T-helper 1 cell treated with Interleukin-12 subunit alpha and Interleukin-12 subunit beta and Interleukin-4 antibody, amounts not matched to agents 30 μg/mL and 1 μg/mL, for 36 hours (primary cell): ENCODE results near the gene SYCP3.
"Not testable (repeated sequence)": the region's sequence is repeated elsewhere in the genome, so short reads cannot be mapped to it uniquely, and the experiment has no call there.

Source experiments
- H3K27ac Mint-ChIP-seq: one replicate; pipeline ENCODE4 v1.8.0; 2021; ENCODE audit warnings: mild to moderate bottlenecking, mixed read lengths
- H3K27me3 Mint-ChIP-seq: one replicate; pipeline ENCODE4 v1.8.0; 2021; ENCODE audit warnings: low read depth, mixed read lengths
- H3K36me3 Mint-ChIP-seq: one replicate; pipeline ENCODE4 v1.8.0; 2021; ENCODE audit warnings: low read depth, mixed read lengths
- H3K4me1 Mint-ChIP-seq: one replicate; pipeline ENCODE4 v1.8.0; 2021; ENCODE audit warnings: low read depth, mixed read lengths
- H3K4me3 Mint-ChIP-seq: one replicate; pipeline ENCODE4 v1.8.0; 2021; ENCODE audit warnings: mild to moderate bottlenecking, moderate library complexity, mixed read lengths
- H3K9me3 Mint-ChIP-seq: one replicate; pipeline ENCODE4 v1.8.0; 2021; ENCODE audit warnings: mixed read lengths

The SYCP3 gene

DNA sequence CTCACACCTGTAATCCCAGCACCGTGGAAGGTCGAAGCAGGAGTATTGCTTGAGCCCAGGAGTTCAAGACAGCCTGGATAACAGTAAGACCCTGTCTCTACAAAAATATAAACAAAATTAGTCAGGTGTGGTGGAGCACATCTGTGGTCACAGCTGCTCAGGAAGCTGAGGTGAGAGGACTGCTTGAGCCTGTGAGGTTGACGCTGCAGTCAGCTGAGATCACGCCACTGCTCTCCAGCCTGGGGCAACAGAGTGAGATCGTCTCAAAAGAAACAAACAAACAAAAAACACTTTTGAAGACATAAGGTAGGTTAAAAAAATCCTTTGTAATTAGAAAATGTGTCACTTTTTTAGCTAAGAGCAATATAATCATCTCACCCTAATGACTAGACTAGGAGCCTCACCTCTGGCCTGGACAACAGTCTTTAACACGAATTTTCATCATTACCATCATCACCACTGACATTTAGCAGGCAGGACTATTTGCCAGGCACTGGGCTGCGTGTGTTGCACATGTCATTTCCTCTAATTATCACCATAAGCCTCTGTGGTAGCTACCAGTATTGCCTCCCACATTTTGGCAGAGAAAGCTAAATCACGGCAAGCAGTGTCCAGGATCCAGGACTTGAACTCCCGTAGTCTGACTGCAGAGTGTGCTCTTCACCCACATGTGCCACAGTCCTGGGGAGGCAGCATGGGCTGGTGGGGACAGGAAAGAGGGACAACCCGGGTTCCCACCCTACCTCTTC is 4.6 kb upstream of the SYCP3 start:
- H3K4me1 Mint-ChIP-seq = peaks cover 14% of the 10 kb centered on the region
- H3K36me3 Mint-ChIP-seq = peaks cover 27% of the 10 kb centered on the region

GRCh38 chr12:101743242-101743641 is 4.0 kb upstream of the SYCP3 start:
- no peaks in the 10 kb centered on the region for H3K27me3 Mint-ChIP-seq
- H3K4me3 Mint-ChIP-seq = no peak overlapping the region
- H3K4me1 Mint-ChIP-seq = peaks cover 14% of the 10 kb centered on the region

More for the DNA sequence above, 4.6 kb upstream of the SYCP3 start:
- H3K9me3 Mint-ChIP-seq = no peaks in the 10 kb centered on the region
- H3K27me3 Mint-ChIP-seq = no peaks in the 10 kb centered on the region
- no peak overlapping the region for H3K4me3 Mint-ChIP-seq
- peak overlapping the region; percentile 3 for H3K27ac Mint-ChIP-seq

GRCh38 chr12:101740980-101741379 is 1.7 kb upstream of the SYCP3 start:
- H3K4me3 Mint-ChIP-seq = no peak overlapping the region
- peaks cover 10% of the 10 kb centered on the region for H3K36me3 Mint-ChIP-seq
- H3K27me3 Mint-ChIP-seq = no peaks in the 10 kb centered on the region
- no peak overlapping the region for H3K27ac Mint-ChIP-seq
- peaks cover 14% of the 10 kb centered on the region for H3K4me1 Mint-ChIP-seq
- H3K9me3 Mint-ChIP-seq = no peaks in the 10 kb centered on the region

More at GRCh38 chr12:101743242-101743641, 4.0 kb upstream of the SYCP3 start:
- H3K36me3 Mint-ChIP-seq = peaks cover 20% of the 10 kb centered on the region
- no peaks in the 10 kb centered on the region for H3K9me3 Mint-ChIP-seq
- peak overlapping the region; percentile 3 for H3K27ac Mint-ChIP-seq

DNA sequence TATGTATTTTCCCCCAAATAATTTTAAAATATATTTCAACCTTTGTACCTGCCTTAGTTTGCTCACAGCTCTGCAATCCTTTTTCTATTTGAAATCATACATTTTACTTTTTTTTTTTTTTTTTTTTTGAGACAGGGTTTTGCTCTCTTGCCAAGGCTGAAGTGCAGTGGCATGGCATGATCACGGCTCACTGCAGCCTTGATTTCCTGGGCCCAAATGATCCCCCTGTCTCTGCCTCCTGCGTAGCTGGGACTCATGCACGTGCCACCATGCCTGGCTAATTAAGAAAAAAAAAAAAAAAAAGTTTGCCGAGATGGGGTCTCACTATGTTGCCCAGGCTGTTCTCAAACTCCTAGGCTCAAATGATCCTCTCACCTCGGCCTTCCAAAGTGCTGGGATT is 1.3 kb upstream of the SYCP3 start:
- Mint-ChIP-seq H3K36me3 (peaks cover 10% of the 10 kb centered on the region), H3K4me1 (peaks cover 14% of the 10 kb centered on the region)

GRCh38 chr12:101737476-101737875 is 1.8 kb downstream of the SYCP3 start:
- H3K27ac Mint-ChIP-seq = no peak overlapping the region
- no peaks in the 10 kb centered on the region for H3K4me1 Mint-ChIP-seq
- no peaks in the 10 kb centered on the region for H3K27me3 Mint-ChIP-seq
- no peak overlapping the region for H3K4me3 Mint-ChIP-seq
- H3K36me3 Mint-ChIP-seq = no peaks in the 10 kb centered on the region
- no peaks in the 10 kb centered on the region for H3K9me3 Mint-ChIP-seq

More for the DNA sequence above, 1.3 kb upstream of the SYCP3 start:
- H3K9me3 Mint-ChIP-seq = no peaks in the 10 kb centered on the region
- no peaks in the 10 kb centered on the region for H3K27me3 Mint-ChIP-seq
- no peak overlapping the region for H3K4me3 Mint-ChIP-seq
- H3K27ac Mint-ChIP-seq = no peak overlapping the region

DNA sequence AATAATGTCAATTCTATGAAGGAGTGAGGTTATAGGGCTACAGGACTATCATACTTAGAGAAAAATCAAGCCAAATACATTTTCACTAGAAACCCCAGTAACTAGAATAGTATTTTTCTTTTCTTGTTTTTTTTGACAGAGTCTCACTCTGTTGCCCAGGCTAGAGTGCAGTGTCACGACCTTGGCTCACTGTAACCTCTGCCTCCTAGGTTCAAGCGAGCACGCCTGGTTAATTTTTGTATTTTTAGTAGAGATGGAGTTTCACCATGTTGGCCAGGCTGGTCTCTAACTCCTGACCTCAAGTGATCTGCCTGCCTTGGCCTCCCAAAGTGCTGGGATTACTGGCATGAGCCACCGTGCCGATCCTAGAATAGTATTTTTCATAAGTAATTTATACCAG is 4.8 kb downstream of the SYCP3 start:
- H3K9me3 Mint-ChIP-seq, H3K36me3 Mint-ChIP-seq, H3K4me1 Mint-ChIP-seq, H3K27me3 Mint-ChIP-seq, H3K27ac Mint-ChIP-seq, H3K4me3 Mint-ChIP-seq: not testable (repeated sequence)

GRCh38 chr12:101733166-101733565 is 6.1 kb downstream of the SYCP3 start:
- Mint-ChIP-seq H3K27me3 (no peaks in the 10 kb centered on the region), H3K9me3 (no peaks in the 10 kb centered on the region), H3K4me1 (no peaks in the 10 kb centered on the region), H3K27ac (no peak overlapping the region), H3K36me3 (no peaks in the 10 kb centered on the region), H3K4me3 (no peak overlapping the region)

- no peaks in the 10 kb centered on the region for H3K9me3 Mint-ChIP-seq
- no peak overlapping the region for H3K4me3 Mint-ChIP-seq
- H3K36me3 Mint-ChIP-seq = no peaks in the 10 kb centered on the region
- no peaks in the 10 kb centered on the region for H3K27me3 Mint-ChIP-seq
- H3K27ac Mint-ChIP-seq = no peak overlapping the region
- H3K4me1 Mint-ChIP-seq = no peaks in the 10 kb centered on the region
Observed at GRCh38 chr12:101732318-101732717, 6.9 kb downstream of the SYCP3 start.

DNA sequence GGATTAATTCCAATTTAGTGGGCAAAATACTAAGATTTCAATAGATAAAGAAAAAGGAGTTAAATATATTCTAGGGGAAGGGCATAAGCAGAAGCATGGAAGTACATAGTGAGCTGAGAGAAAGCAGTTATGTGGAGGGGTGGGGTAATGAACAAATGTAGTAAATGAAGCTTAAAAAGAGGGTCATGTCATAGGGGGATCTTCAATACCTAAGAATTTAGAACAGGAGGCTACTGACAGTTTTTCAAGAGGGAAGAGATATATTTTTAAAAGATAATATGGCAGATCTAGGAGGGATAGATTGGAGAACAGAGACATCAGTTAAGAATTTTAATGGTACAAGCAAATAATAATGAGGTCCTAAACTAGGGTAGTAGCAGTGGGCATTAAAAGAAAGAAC is 9.4 kb downstream of the SYCP3 start:
- no peaks in the 10 kb centered on the region for H3K9me3 Mint-ChIP-seq
- no peaks in the 10 kb centered on the region for H3K36me3 Mint-ChIP-seq
- peaks cover 4% of the 10 kb centered on the region for H3K4me1 Mint-ChIP-seq
- no peak overlapping the region for H3K27ac Mint-ChIP-seq
- no peaks in the 10 kb centered on the region for H3K27me3 Mint-ChIP-seq
- no peak overlapping the region for H3K4me3 Mint-ChIP-seq

- Mint-ChIP-seq H3K4me3 (no peak overlapping the region), H3K27ac (no peak overlapping the region), H3K9me3 (no peaks in the 10 kb centered on the region), H3K4me1 (peaks cover 4% of the 10 kb centered on the region), H3K27me3 (no peaks in the 10 kb centered on the region), H3K36me3 (no peaks in the 10 kb centered on the region)
Observed at GRCh38 chr12:101727098-101727497, 12.2 kb downstream of the SYCP3 start.

- no peaks in the 10 kb centered on the region for H3K9me3 Mint-ChIP-seq
- H3K4me1 Mint-ChIP-seq = peaks cover 4% of the 10 kb centered on the region
- no peaks in the 10 kb centered on the region for H3K27me3 Mint-ChIP-seq
- peaks cover 2% of the 10 kb centered on the region for H3K36me3 Mint-ChIP-seq
- no peak overlapping the region for H3K27ac Mint-ChIP-seq
- H3K4me3 Mint-ChIP-seq = no peak overlapping the region
Observed at GRCh38 chr12:101722392-101722791, 16.9 kb downstream of the SYCP3 start.

GRCh38 chr12:101720118-101720517 is 19.1 kb downstream of the SYCP3 start:
- H3K4me3 Mint-ChIP-seq = no peak overlapping the region
- no peak overlapping the region for H3K27ac Mint-ChIP-seq
- no peaks in the 10 kb centered on the region for H3K27me3 Mint-ChIP-seq
- H3K9me3 Mint-ChIP-seq = no peaks in the 10 kb centered on the region
- H3K36me3 Mint-ChIP-seq = peaks cover 2% of the 10 kb centered on the region
- no peaks in the 10 kb centered on the region for H3K4me1 Mint-ChIP-seq

GRCh38 chr12:101719566-101719965 is 19.7 kb downstream of the SYCP3 start:
- H3K27ac Mint-ChIP-seq = no peak overlapping the region
- H3K9me3 Mint-ChIP-seq = no peaks in the 10 kb centered on the region

DNA sequence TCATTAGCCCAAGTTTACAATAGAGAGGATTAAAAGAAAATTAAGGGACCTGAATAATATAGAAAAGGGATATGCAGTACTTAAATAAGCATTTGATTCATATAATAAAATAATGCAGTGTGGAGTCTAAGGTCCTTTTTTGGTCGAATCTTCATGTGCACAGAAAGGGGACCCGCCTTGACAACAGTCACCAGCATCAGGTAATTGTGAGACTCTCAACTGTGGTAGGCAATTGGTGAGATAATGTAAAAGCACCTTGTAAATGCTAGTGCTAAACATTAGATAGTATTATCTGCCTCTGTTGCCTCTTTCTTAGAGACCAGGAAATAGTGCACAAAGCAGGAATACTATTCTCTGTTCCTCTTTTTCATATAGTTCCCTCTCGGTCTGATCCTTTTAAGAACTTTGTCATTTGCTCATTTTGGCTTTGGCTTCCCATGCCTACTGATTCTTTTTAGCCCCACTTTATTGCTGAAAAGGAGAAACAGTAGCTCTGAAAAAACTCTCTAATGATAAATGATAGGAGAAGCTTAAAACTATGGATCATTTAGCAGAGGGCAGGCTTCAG is 24.3 kb downstream of the SYCP3 start:
- peaks cover 2% of the 10 kb centered on the region for H3K4me1 Mint-ChIP-seq
- no peak overlapping the region for H3K4me3 Mint-ChIP-seq
- H3K27me3 Mint-ChIP-seq = peaks cover 3% of the 10 kb centered on the region
- no peaks in the 10 kb centered on the region for H3K36me3 Mint-ChIP-seq
- no peaks in the 10 kb centered on the region for H3K9me3 Mint-ChIP-seq
- H3K27ac Mint-ChIP-seq = no peak overlapping the region

More at GRCh38 chr12:101719566-101719965, 19.7 kb downstream of the SYCP3 start:
- Mint-ChIP-seq H3K27me3 (no peaks in the 10 kb centered on the region), H3K36me3 (peaks cover 2% of the 10 kb centered on the region), H3K4me3 (no peak overlapping the region), H3K4me1 (no peaks in the 10 kb centered on the region)

GRCh38 chr12:101713930-101714329 is 25.3 kb downstream of the SYCP3 start:
- no peak overlapping the region for H3K27ac Mint-ChIP-seq
- peaks cover 3% of the 10 kb centered on the region for H3K27me3 Mint-ChIP-seq
- H3K4me1 Mint-ChIP-seq = peaks cover 6% of the 10 kb centered on the region
- H3K9me3 Mint-ChIP-seq = no peaks in the 10 kb centered on the region
- no peaks in the 10 kb centered on the region for H3K36me3 Mint-ChIP-seq
- H3K4me3 Mint-ChIP-seq = no peak overlapping the region
